Heart right ventricle (tissue), 16 donors: ENCODE results near the gene SLC35F3. TPM values are rescaled to one million over a fixed set of nuclear protein-coding genes. Genes with fewer than 3 reads are reported as not detected.

Experiments
- ATAC-seq, 8 donors: fragments of 200-7000 bp; cut with Tn5 transposase; one replicate each; pipeline ENCODE4 v1.9.1; 2020; ENCODE audit warnings: mild to moderate bottlenecking in 8 of 8, moderate library complexity in 8 of 8, moderate number of reproducible peaks in 1 of 8
- DNase-seq, 2 donors: peaks; one replicate each; pipeline ENCODE4 v3.0.0-alpha.2; 2020
- H3K27ac ChIP-seq, 10 donors: fragments of 200-600 bp; sonication (generic) in 2 of 10; one replicate each; pipeline versions ENCODE4 v1.5.0 to v1.8.0; 2020 to 2022; ENCODE audit warnings: mild to moderate bottlenecking in 3 of 10
- H3K27me3 ChIP-seq, 7 donors: fragments of 200-600 bp; one replicate each; pipeline ENCODE4 v1.8.0; 2021 to 2022; ENCODE audit warnings: mild to moderate bottlenecking in 2 of 7
- H3K36me3 ChIP-seq, 9 donors: fragments of 200-600 bp; sonication (generic) in 1 of 9; one replicate each; pipeline versions ENCODE4 v1.5.0 to v1.8.0; 2020 to 2022; ENCODE audit warnings: mild to moderate bottlenecking in 2 of 9
- H3K4me1 ChIP-seq, 9 donors: fragments of 200-600 bp; sonication (generic) in 1 of 9; one replicate each; pipeline versions ENCODE4 v1.5.0 to v1.8.0; 2020 to 2022; ENCODE audit warnings: mild to moderate bottlenecking in 4 of 9
- H3K4me3 ChIP-seq, 10 donors: fragments of 200-600 bp; sonication (generic) in 2 of 10; one replicate each; pipeline versions ENCODE4 v1.5.0 to v1.8.0; 2020 to 2022; ENCODE audit warnings: mild to moderate bottlenecking in 7 of 10, moderate library complexity in 2 of 10
- H3K9me3 ChIP-seq, 11 donors: fragments of 200-600 bp in 10 of 11; sonication (generic) in 2 of 11; one replicate each; pipeline versions ENCODE4 v1.5.0 to v1.8.0; 2013 to 2022; ENCODE audit warnings: mild to moderate bottlenecking in 2 of 11, control low read depth in 1 of 11, moderate library complexity in 1 of 11
- CTCF ChIP-seq, 9 donors: fragments of 200-600 bp; sonication (generic) in 2 of 9; IDR thresholded peaks; one replicate each; pipeline versions ENCODE4 v1.5.0 to v1.8.0; 2021 to 2022; ENCODE audit warnings: antibody characterized with exemption in 9 of 9, mild to moderate bottlenecking in 5 of 9, moderate library complexity in 1 of 9
- WGBS, 2 donors: extraction: QIAGEN DNeasy Blood & Tissue Kit; methylation state at CpG; one replicate each; pipeline ENCODE4 v1.1.7; 2013; ENCODE audit warnings: inconsistent platforms in 1 of 2; 5-methylcytosine and 5-hydroxymethylcytosine counted together
- intact Hi-C, 10 donors: fragments of 100-400 bp; cut with DNase I; formaldehyde crosslinking; loops; one replicate each; pipeline versions ENCODE4 v1.11.1 to v1.14.2; 2022
- polyA plus RNA-seq, 2 donors: library from polyadenylated mRNA; stranded (reverse); fragments of 200-250 nt; gene quantifications; one replicate each; pipeline ENCODE4 v1.2.3, GENCODE V29; 2013
- total RNA-seq, 10 donors: library from RNA; stranded (reverse); fragmentation: NEBNext Ultra II Directional in 3 of 10; extraction: Animal tissue kit (Norgen Biotek cat#: 25700) in 3 of 10; gene quantifications; one replicate each; pipeline versions ENCODE4 v1.2.1 to v1.2.4, GENCODE V29; 2021 to 2023
- donor health status: Arrhythmogenic right ventricular cardiomyopathy.
- donor health status: ischemic (EF 13 %, LVEDD 7.1; RV severe dilation, severe dysfunction).
- donor health status: healthy with polysubstance abuse.
- donor health status: DM: no; HTN: yes; CAD: no.
- donor health status: DM: no; HTN: no; CAD: no.
- donor health status: ischemic (EF 25% LVEDD 6.9; RV normal size, moderate dysfunction).
- donor health status: ischemic (EF 25% LVEDD 5.7; RV mildly dilated, moderate dysfunction).
- donor health status: healthy.
- donor health status: DM: yes; HTN: yes; CAD: no.
- donor health status: Ischemic cardiomyopathy.
- donor health status: ischemic (EF 35%, LVEDD 5.7; RV mildly dilated, moderate dysfunction).
- donor health status: nonischemic (EF 11% LVEDD 7.7; RV severe dilation, severe dysfunction).
- donor health status: DM: yes; HTN: yes; CAD: no.
- donor health status: PGD.
- donor health status: ischemic (EF 29% LVEDD 5.4; RV normal size, mild dysfunction).
- donor health status: nonischemic (EF 23%, LVEDD 6.1; RV moderate dilation, normal function).

The SLC35F3 gene
- total and polyA plus RNA-seq, 12 donors, result 0.04 to 0.09 (median 0.09) TPM; not detected in 9

- Histone ChIP-seq H3K27me3 (peaks cover 0 to 46% (median 18%) of the 10 kb centered on the region in 7 donors), H3K9me3 (peaks cover 0 to 16% (median 5%) of the 10 kb centered on the region in 11 donors), H3K4me3 (no peak overlapping the region), H3K4me1 (no peaks in the 10 kb centered on the region), H3K27ac (no peak overlapping the region), H3K36me3 (no peaks in the 10 kb centered on the region)
- intact Hi-C loops, result no loop called here
- WGBS, 2 donors, result 43% methylated on average over 5 of the region's 5 CpGs
- DNase-seq (no peak), ATAC-seq (no peak)
- no peak for TF ChIP-seq CTCF (IDR thresholded peaks at IDR 0.05)
These were observed 357.1 kb downstream of the SLC35F3 start for GRCh38 chr1:234261545-234261944.

GRCh38 chr1:234262007-234262753 lies 357.7 kb downstream of the SLC35F3 start:
- Histone ChIP-seq H3K27ac (no peak overlapping the region), H3K27me3 (peaks cover 0 to 46% (median 18%) of the 10 kb centered on the region in 7 donors), H3K9me3 (peaks cover 0 to 15% (median 5%) of the 10 kb centered on the region in 11 donors), H3K36me3 (no peaks in the 10 kb centered on the region), H3K4me1 (no peaks in the 10 kb centered on the region), H3K4me3 (no peak overlapping the region)
- ATAC-seq, result no peak
- intact Hi-C loops, result no loop called here
- no peak for TF ChIP-seq CTCF (IDR thresholded peaks at IDR 0.05)
- WGBS, 2 donors, result 63 to 65% methylated on average over 6 of the region's 6 CpGs
- no peak for DNase-seq

- WGBS, 2 donors, result 62 to 64% methylated on average over 2 of the region's 2 CpGs
- Histone ChIP-seq H3K4me1 (no peaks in the 10 kb centered on the region), H3K27ac (no peak overlapping the region), H3K36me3 (no peaks in the 10 kb centered on the region), H3K4me3 (no peak overlapping the region), H3K27me3 (peaks cover 0 to 46% (median 18%) of the 10 kb centered on the region in 7 donors), H3K9me3 (peaks cover 0 to 10% (median 3%) of the 10 kb centered on the region in 11 donors)
- TF ChIP-seq CTCF (IDR thresholded peaks at IDR 0.05), result no peak
- DNase-seq (no peak), ATAC-seq (no peak)
- intact Hi-C loops, result no loop called here
These were observed 358.3 kb downstream of the SLC35F3 start for GRCh38 chr1:234262754-234263105.

- Histone ChIP-seq H3K27ac (no peak overlapping the region), H3K36me3 (no peaks in the 10 kb centered on the region), H3K9me3 (no peaks in the 10 kb centered on the region), H3K4me1 (no peaks in the 10 kb centered on the region), H3K4me3 (no peak overlapping the region), H3K27me3 (peaks cover 0 to 38% (median 17%) of the 10 kb centered on the region in 7 donors)
- intact Hi-C loops, result no loop called here
- ATAC-seq, result no peak
- DNase-seq, result no peak
- TF ChIP-seq CTCF (IDR thresholded peaks at IDR 0.05), result no peak
- 80 to 81% methylated on average over 5 of the region's 5 CpGs for WGBS, 2 donors
These were observed 360.4 kb downstream of the SLC35F3 start for GRCh38 chr1:234264832-234265231.
